ENCODE results near the gene SLC24A1.
A peak's percentile ranks its signal among the peaks of the same experiment; 100 is the strongest.

SLC24A1 gene

DNA sequence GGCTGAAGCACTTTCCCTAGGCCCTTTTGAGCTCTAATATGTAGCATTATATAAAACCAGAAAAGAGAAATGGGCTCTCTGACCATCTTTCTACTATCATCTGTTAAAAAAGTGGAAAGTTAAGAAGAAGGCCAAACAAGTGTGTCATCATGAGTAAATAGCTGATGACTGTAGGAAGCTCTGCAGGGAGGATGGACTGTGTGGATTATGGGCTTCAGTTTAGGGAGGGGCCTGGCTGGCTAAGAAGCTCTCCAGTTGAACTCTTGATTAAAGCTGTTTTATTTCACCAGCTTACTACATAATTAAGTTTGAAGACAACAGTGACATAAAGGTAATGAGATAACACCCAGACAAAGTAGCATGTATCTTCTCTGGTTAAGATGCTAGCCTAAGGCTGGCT, 41.5 kb upstream of the SLC24A1 start:
- peak; percentile 86 for DNase-seq (ENCODE audit: low read depth)
- H3K4me3 ChIP-seq (ENCODE audit: low read depth, low read length), result no peak overlapping the region
- TF ChIP-seq, protein P1, sequence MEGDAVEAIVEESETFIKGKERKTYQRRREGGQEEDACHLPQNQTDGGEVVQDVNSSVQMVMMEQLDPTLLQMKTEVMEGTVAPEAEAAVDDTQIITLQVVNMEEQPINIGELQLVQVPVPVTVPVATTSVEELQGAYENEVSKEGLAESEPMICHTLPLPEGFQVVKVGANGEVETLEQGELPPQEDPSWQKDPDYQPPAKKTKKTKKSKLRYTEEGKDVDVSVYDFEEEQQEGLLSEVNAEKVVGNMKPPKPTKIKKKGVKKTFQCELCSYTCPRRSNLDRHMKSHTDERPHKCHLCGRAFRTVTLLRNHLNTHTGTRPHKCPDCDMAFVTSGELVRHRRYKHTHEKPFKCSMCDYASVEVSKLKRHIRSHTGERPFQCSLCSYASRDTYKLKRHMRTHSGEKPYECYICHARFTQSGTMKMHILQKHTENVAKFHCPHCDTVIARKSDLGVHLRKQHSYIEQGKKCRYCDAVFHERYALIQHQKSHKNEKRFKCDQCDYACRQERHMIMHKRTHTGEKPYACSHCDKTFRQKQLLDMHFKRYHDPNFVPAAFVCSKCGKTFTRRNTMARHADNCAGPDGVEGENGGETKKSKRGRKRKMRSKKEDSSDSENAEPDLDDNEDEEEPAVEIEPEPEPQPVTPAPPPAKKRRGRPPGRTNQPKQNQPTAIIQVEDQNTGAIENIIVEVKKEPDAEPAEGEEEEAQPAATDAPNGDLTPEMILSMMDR (conservative IDR thresholded peaks at IDR 0.05; ENCODE audit: low read depth, low read length), result no peak

DNA sequence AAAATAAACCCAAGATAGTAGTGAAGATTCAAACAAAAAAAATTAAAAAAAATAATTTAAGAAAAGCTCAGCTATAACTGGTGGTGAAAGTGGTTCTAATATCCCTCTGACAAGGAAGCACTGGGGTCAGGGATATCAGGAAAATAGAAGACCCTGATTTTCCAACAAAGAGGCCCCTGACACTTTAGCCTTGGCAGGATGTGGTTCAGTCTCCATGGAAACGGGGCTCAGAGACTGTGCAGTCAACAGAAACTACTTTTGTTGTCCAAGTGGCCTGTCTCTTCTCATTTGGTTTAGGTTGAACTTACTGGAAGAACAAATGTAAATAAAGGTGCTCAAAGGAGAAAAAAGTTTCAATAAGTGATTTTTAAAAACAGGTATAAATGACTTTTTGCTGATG, 38.0 kb upstream of the SLC24A1 start:
- TF ChIP-seq, protein P1 (conservative IDR thresholded peaks at IDR 0.05; ENCODE audit: low read depth, low read length), result no peak
- DNase-seq (ENCODE audit: low read depth), result peak; percentile 86

DNA sequence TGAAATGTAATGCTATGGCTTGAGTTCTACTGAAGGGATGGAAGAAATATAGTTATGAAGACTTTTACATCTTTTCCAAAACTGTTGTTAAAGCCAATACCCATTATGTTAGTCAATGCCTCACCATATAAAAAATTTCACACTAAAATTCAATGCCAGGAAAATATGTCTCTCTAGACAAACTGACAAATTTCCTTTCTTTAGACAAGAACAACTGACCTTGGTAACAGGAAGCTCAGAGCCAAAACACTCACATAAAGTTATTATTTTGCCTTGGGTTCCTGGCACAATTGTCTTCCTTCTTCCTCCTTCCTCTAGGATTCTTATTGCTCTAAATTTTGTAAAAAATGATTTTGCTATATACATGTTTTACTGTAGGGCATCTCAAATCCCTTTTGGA, 37.5 kb upstream of the SLC24A1 start:
- TF ChIP-seq, protein P1 (conservative IDR thresholded peaks at IDR 0.05; ENCODE audit: low read depth, low read length), result no peak

More for the DNA sequence above, 38.0 kb upstream of the SLC24A1 start:
- no peak overlapping the region for H3K4me3 ChIP-seq (ENCODE audit: low read depth, low read length)

DNA sequence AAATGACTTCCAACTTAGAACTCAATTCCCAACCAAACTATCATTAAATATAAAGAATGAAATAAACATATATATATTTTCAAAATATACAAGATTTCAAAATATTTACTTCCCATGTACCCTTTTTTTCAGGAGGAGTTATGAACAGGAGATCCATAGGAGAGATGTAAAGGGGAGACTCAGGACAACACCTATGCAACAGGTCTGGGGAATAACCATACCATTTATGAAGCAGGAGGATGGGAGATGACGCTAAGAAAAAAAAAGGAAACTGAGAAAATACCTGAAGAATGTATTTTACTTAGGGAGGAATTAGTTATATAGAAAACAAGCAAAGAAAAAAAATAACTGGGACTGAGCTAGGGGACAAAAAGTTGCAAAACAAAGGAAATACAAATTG, 34.6 kb upstream of the SLC24A1 start:
- no peak overlapping the region for H3K4me3 ChIP-seq (ENCODE audit: low read depth, low read length)
- TF ChIP-seq, protein P1 (conservative IDR thresholded peaks at IDR 0.05; ENCODE audit: low read depth, low read length), result no peak
- no peak for DNase-seq (ENCODE audit: low read depth)

More for the DNA sequence above, 37.5 kb upstream of the SLC24A1 start:
- DNase-seq (ENCODE audit: low read depth), result no peak
- H3K4me3 ChIP-seq (ENCODE audit: low read depth, low read length), result no peak overlapping the region

DNA sequence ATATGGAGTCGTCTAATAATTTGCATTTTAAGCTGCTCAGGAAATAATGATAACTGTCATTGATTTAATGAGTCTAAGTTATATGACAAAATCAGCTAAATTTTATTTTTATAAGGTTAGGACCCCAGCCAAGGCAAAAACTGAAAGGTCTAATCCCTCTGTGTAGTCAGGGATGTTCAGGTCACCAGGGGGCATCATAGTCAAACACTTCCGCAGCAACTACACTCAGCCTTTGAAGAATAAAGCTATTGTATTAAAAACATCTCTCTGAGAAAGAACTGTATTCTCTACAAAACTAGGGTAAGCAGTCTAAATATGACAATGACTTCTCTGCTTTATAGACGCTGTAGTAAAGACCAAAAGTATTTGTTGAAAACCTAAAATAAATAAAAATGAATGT, 25.8 kb upstream of the SLC24A1 start:
- TF ChIP-seq, protein P1 (conservative IDR thresholded peaks at IDR 0.05; ENCODE audit: low read depth, low read length), result peak; percentile 45
- H3K4me3 ChIP-seq (ENCODE audit: low read depth, low read length), result no peak overlapping the region
- DNase-seq (ENCODE audit: low read depth), result peak; percentile 25

DNA sequence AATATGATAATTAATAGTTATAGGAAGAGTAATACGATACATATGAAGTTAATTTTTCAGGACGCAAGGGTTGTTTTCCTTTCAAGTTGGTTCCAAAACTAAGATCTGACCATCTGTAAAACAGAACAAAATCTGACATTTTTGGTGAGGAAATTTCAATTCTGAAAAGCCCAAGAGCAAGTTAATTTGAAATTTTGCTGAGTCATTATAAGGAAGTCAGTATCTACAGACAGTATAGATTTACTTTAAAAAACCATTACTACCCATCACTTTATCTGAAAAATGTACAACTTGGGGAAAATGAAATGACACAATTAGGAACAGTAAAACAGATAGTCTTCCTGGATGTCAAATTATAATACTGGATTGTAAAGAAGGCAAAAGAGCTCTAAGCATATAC, 23.3 kb upstream of the SLC24A1 start:
- no peak for DNase-seq (ENCODE audit: low read depth)
- H3K4me3 ChIP-seq (ENCODE audit: low read depth, low read length), result no peak overlapping the region
- TF ChIP-seq, protein P1 (conservative IDR thresholded peaks at IDR 0.05; ENCODE audit: low read depth, low read length), result no peak

DNA sequence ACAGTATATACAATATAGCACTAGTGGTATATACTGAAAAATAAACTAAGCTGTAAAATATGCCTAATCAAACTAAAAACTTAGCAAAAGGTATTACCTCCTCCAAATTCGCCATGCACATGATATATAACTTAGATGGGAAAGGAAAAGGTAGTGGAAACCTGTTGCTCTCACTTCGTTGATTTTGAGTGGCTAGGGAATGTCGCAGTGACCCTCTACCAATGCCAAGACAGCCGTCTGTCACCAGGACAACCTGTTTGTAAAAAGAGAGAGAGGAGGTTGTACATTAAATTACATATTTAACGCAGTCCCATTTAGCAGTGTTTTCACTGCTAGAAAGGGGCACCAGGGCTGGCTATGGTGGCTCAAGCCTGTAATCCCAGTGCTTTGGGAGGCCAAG, 22.1 kb upstream of the SLC24A1 start:
- TF ChIP-seq, protein P1 (conservative IDR thresholded peaks at IDR 0.05; ENCODE audit: low read depth, low read length), result no peak
- no peak for DNase-seq (ENCODE audit: low read depth)
- H3K4me3 ChIP-seq (ENCODE audit: low read depth, low read length), result no peak overlapping the region
